Airway epithelial cell (primary cell): ENCODE results near the gene SRP19. TPM values are rescaled to one million over a fixed set of nuclear protein-coding genes. Genes with fewer than 3 reads are reported as not detected.

Source experiments
- total RNA-seq: library from RNA; depleted of rRNA; stranded (reverse); fragments of >200 nt; gene quantifications from 2 replicates; pipeline ENCODE4 v1.2.3, GENCODE V29; 2015

SRP19 gene
- 67.2 and 81.3 TPM in 2 replicates for total RNA-seq

DNA sequence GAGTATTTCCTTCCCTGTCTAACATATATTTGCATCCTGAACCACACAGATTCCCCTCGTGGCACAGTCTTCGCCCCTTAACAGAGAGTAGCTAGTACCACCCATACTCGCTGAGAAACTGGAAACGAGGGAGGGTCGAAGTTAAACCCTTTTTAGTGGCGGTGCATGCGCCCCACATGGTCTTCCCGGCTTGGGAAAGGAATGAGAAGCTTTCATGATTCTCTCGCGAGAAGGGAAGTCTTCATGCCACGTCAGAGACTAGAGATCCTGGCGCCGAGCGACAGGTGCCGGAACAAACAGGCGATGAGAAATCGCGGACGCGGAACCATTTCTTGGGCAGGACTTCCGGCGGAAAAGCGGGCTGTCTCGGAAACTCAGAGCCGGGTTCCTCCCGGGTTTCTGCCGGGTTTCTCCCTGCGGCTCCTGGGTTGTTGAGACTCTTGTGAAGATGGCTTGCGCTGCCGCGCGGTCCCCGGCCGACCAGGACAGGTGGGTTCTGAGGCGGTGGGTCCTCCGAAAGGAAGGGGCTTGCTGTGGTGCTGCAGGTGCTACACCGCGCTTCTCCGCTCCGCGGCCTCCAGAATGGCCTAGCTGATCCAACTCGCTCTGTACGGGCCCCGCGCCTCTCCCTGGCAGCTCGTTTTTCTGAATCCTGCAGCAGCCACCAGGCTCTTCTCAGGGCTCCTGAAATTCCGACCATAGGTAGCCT lies at the start of gene SRP19:
Gene SRP19, plus strand, starts transcription at position 359 of the 709 bp plus-strand sequence. Its CDS starts 90 bp downstream, at position 449.

Other genes with a start within 250 kb of the SRP19 start
- gene APC, start 123.4 kb upstream of the SRP19 start, total RNA-seq = 27.3 and 36.0 TPM in 2 replicates
- 55.0 and 63.3 TPM in 2 replicates for gene REEP5, start 60.9 kb downstream of the SRP19 start, total RNA-seq
- gene DCP2, start 115.5 kb downstream of the SRP19 start, total RNA-seq = 16.3 and 50.9 TPM in 2 replicates